K562 (cell line): ENCODE data around the gene TUBD1. TPM values are rescaled to one million over a fixed set of nuclear protein-coding genes. Genes with fewer than 3 reads are reported as not detected.
A peak's percentile ranks its signal among the peaks of the same experiment; 100 is the strongest.

ENCODE experiments used
- CHCHD3 ChIP-seq: fragments of 250-450 bp; sonication (Bioruptor Pico); IDR thresholded peaks from 2 replicates; pipeline ENCODE4 v2.1.2; 2022; ENCODE audit warnings: mild to moderate bottlenecking
- CHD1 ChIP-seq: fragments of 200-600 bp; sonication (generic); IDR thresholded peaks from one replicate; pipeline ENCODE4 v1.6.1; 2012; ENCODE audit warnings: mild to moderate bottlenecking, moderate library complexity, low read length, inconsistent platforms
- CTCF ChIP-seq, 3 experiments: IDR thresholded peaks in 2 of 3; conservative IDR thresholded peaks in 1 of 3; 2 replicates each; pipeline ENCODE4 v1.5.1; 2011 to 2012; ENCODE audit warnings: low read length in 3 of 3, mild to moderate bottlenecking in 3 of 3, control low read depth in 2 of 3, improper control_type of control experiment in 1 of 3, inconsistent platforms in 1 of 3, low read depth in 1 of 3, mixed read lengths in 1 of 3, moderate library complexity in 1 of 3; ENCODE audit not compliant: insufficient read depth in 2 of 3
- DIDO1 ChIP-seq: fragments of 450-650 bp; IDR thresholded peaks from 2 replicates; pipeline ENCODE4 v1.6.1; 2016; ENCODE audit warnings: low read depth, missing biosample characterization, missing genetic modification characterization
- ESRRA ChIP-seq: fragments of 450-650 bp; IDR thresholded peaks from 2 replicates; pipeline ENCODE4 v1.6.1; 2014; ENCODE audit warnings: low read depth, mild to moderate bottlenecking, moderate library complexity, borderline replicate concordance
- HMG20B ChIP-seq: fragments of 250-450 bp; sonication (Bioruptor Pico); IDR thresholded peaks from 2 replicates; pipeline ENCODE4 v1.5.0; 2021; ENCODE audit warnings: mild to moderate bottlenecking
- IRF9 ChIP-seq: fragments of 450-650 bp; IDR thresholded peaks from 2 replicates; pipeline ENCODE4 v1.6.1; 2016; ENCODE audit warnings: missing biosample characterization, missing genetic modification characterization
- JUN ChIP-seq, 2 experiments: sonication (generic) in 1 of 2; formaldehyde crosslinking in 1 of 2; IDR thresholded peaks; 2 replicates each; pipeline versions ENCODE4 v1.6.1 to v1.8.0; 2012 to 2022; ENCODE audit warnings: borderline replicate concordance in 2 of 2, mild to moderate bottlenecking in 2 of 2, improper control_type of control experiment in 1 of 2, low read depth in 1 of 2, low read length in 1 of 2, missing genetic modification reagents in 1 of 2
- L3MBTL2 ChIP-seq: fragments of 450-650 bp; IDR thresholded peaks from 2 replicates; pipeline ENCODE4 v1.6.1; 2016; ENCODE audit warnings: mild to moderate bottlenecking, moderate library complexity
- NEUROD1 ChIP-seq: fragments of 150-350 bp; IDR thresholded peaks from 2 replicates; pipeline ENCODE4 v1.6.1; 2014; ENCODE audit warnings: borderline replicate concordance, low read length, low read depth; ENCODE audit not compliant: partially characterized antibody
- PATZ1 ChIP-seq: fragments of 250-450 bp; sonication (Bioruptor Pico); IDR thresholded peaks from 2 replicates; pipeline ENCODE4 v1.5.0; 2020; ENCODE audit warnings: mild to moderate bottlenecking, borderline replicate concordance
- RBM17 ChIP-seq: fragments of 200-400 bp; formaldehyde crosslinking; IDR thresholded peaks from 2 replicates; pipeline ENCODE4 v1.6.1; 2017; ENCODE audit warnings: low read depth, mild to moderate bottlenecking, low read length, borderline replicate concordance
- RBM22 ChIP-seq: fragments of 200-400 bp; formaldehyde crosslinking; IDR thresholded peaks from 2 replicates; pipeline ENCODE4 v1.6.1; 2018; ENCODE audit warnings: low read length, low read depth; ENCODE audit not compliant: poor library complexity, severe bottlenecking
- RBM39 ChIP-seq: fragments of 200-400 bp; formaldehyde crosslinking; optimal IDR thresholded peaks from 2 replicates; pipeline ENCODE3; 2018; ENCODE audit warnings: low read depth, low read length
- TEAD1 ChIP-seq, 2 experiments: fragments of 450-650 bp in 1 of 2; sonication (generic) in 1 of 2; formaldehyde crosslinking; IDR thresholded peaks; 2 replicates each; pipeline versions ENCODE4 v1.4.0 to v1.8.0; 2020 to 2022; ENCODE audit warnings: mild to moderate bottlenecking in 2 of 2, missing genetic modification reagents in 1 of 2
- U2AF2 ChIP-seq: fragments of 200-400 bp; formaldehyde crosslinking; optimal IDR thresholded peaks from 2 replicates; pipeline ENCODE3; 2017; ENCODE audit warnings: low read depth, mild to moderate bottlenecking, low read length
- USF2 ChIP-seq: sonication (generic); formaldehyde crosslinking; IDR thresholded peaks from 2 replicates; pipeline ENCODE4 v1.5.0; 2020; ENCODE audit warnings: missing genetic modification reagents
- ZNF354B ChIP-seq: fragments of 250-450 bp; sonication (Bioruptor Pico); IDR thresholded peaks from 2 replicates; pipeline ENCODE4 v1.4.0; 2020
- ZNF583 ChIP-seq: fragments of 250-450 bp; sonication (Bioruptor Pico); IDR thresholded peaks from 2 replicates; pipeline ENCODE4 v1.4.0; 2020
- ZNF584 ChIP-seq: fragments of 200-800 bp; sonication (Bioruptor generic); IDR thresholded peaks from 2 replicates; pipeline ENCODE4 v1.6.1; 2016; ENCODE audit warnings: low read depth, mild to moderate bottlenecking, missing genetic modification characterization, missing compliant biosample characterization
- ZNF644 ChIP-seq: fragments of 200-800 bp; sonication (Bioruptor generic); IDR thresholded peaks from 2 replicates; pipeline ENCODE4 v1.6.1; 2016; ENCODE audit warnings: low read depth, missing genetic modification characterization, missing compliant biosample characterization
- ZNF778 ChIP-seq: fragments of 450-650 bp; formaldehyde crosslinking; IDR thresholded peaks from 2 replicates; pipeline ENCODE4 v1.4.0; 2020; ENCODE audit warnings: mild to moderate bottlenecking, moderate library complexity
- polyA plus RNA-seq, 8 experiments: library from polyadenylated mRNA; depleted of rRNA in 4 of 8; stranded (reverse) in 5 of 8; unstranded in 3 of 8; fragments of >200 nt; fragmentation: Nextera tagmentation in 2 of 8; fragmentation: Illumina TruSeq in 1 of 8; extraction: Ambion mirVana in 2 of 8; extraction: Trizol in 1 of 8; gene quantifications; 2 replicates each; pipeline versions ENCODE4 v1.2.1 to v1.2.3, GENCODE V29; 2011 to 2014; ENCODE audit warnings: inconsistent platforms in 1 of 8, missing spikeins in 1 of 8
- total RNA-seq, 7 experiments: library from RNA; depleted of rRNA in 6 of 7; stranded (reverse); fragments of >200 nt in 6 of 7; fragmentation: Illumina TruSeq in 2 of 7; extraction: Trizol in 2 of 7; gene quantifications; 2 replicates each; pipeline versions ENCODE4 v1.2.1 to v1.2.3, GENCODE V29; 2011 to 2021; ENCODE audit warnings: low replicate concordance in 1 of 7

TUBD1 gene
- total and polyA plus RNA-seq, 9 of the 15 experiments (the other 6 are each of a cell fraction or from before 2014, with no cell fraction given), result 10.8 to 35.3 (median 17.9) TPM

GRCh38 chr17:59838052-59838916, 54.5 kb downstream of the TUBD1 start (continued):
- TF ChIP-seq ZNF584 (CRISPR knock-in tag) (no peak), ZNF778 (CRISPR knock-in tag) (no peak), RBM22 (no peak), NEUROD1 (no peak), DIDO1 (tag) (no peak), ZNF644 (tag) (no peak), ZNF354B (no peak), CHCHD3 (CRISPR knock-in tag) (no peak), PATZ1 (CRISPR knock-in tag) (no peak), ZNF583 (no peak), TEAD1 (CRISPR knock-in tag; IDR thresholded peaks at IDR 0.05) (no peak), CHD1 (peak; percentile 100), RBM17 (no peak), USF2 (no peak), ESRRA (no peak), JUN (IDR thresholded peaks at IDR 0.05; ENCODE audit: borderline replicate concordance, low read depth, low read length) (no peak), JUN (CRISPR knock-in tag; IDR thresholded peaks at IDR 0.05; ENCODE audit: borderline replicate concordance) (no peak), U2AF2 (no peak), HMG20B (CRISPR knock-in tag) (no peak), RBM39 (peak; percentile 63), CTCF (IDR thresholded peaks at IDR 0.05 in 2 of 3, conservative IDR thresholded peaks at IDR 0.05 in 1 of 3; ENCODE audit: insufficient read depth in 2 of 3, low read depth in 1 of 3, low read length in 3 of 3) (no peak), IRF9 (tag) (no peak), L3MBTL2 (no peak)
